GM18873 (cell line): ENCODE results near the gene DRC7.
"Not testable (repeated sequence)": the region's sequence is repeated elsewhere in the genome, so short reads cannot be mapped to it uniquely, and the experiment has no call there.

ENCODE experiments used
- ATAC-seq: cut with Tn5 transposase; IDR thresholded peaks from one replicate; pipeline ENCODE4 v1.9.1; 2021; ENCODE audit warnings: mild to moderate bottlenecking, moderate library complexity, moderate number of reproducible peaks; ENCODE audit not compliant: unreplicated experiment, low FRiP score

The DRC7 gene

DNA sequence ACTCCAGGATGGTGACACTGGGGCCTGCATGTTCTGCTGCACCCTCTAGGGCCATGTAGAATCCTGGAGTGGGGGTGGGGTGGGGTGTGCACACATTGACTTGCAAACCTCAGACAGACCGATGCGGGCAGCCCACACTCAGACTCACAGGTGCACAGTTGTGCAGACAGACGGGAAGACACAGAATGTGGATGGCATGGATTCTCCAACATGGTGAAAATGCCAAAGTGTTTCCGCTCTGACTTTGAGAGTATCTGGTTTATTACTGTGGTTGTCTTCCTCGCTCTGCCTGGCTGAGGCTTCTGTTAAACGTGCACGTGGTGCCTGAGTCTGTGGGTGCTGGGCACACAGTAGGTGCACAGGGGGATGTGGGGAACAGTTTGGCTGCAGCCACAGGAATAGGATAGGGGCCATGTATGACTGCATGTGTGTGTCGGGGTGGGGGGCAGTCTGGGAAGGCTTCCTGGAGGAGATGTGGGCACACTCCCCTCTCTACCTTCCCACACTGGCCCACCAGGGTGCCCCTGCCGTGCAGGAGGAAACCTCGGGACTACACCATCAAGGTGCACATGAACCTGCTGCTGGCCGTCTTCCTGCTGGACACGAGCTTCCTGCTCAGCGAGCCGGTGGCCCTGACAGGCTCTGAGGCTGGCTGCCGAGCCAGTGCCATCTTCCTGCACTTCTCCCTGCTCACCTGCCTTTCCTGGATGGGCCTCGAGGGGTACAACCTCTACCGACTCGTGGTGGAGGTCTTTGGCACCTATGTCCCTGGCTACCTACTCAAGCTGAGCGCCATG lies 35.5 kb upstream of the DRC7 start:
- no peak for ATAC-seq

DNA sequence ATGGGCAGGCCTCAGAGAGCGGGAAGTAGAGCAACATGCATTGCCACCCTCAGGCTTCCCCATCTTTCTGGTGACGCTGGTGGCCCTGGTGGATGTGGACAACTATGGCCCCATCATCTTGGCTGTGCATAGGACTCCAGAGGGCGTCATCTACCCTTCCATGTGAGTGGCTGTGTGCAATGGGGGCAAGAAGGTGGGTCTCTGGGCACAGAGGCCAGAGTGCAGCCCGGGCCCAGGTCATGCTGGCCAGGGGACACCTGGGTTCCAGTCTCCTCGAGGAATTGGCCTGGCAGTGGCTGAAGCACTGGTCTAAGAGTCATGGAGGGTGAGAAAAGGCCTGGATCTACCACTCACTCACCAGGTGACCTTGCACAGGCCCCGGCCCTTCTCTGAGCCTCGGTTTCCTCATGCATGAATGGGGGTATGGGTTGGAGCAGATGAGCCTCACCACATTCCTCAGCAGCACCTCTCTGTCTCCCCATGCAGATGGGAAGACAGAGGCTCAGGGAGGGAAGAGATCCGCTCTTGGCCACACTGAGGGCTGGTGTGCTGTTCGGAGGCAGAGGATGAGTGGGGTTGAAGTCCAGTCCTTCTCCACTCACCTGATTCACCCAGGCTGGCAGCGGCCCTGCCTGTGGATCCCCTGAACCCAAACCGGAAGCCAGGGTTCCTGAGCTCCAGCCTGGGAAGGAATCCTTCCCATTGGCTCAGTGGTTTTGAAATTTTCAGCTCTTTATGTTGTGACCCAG lies 33.7 kb upstream of the DRC7 start:
- no peak for ATAC-seq

DNA sequence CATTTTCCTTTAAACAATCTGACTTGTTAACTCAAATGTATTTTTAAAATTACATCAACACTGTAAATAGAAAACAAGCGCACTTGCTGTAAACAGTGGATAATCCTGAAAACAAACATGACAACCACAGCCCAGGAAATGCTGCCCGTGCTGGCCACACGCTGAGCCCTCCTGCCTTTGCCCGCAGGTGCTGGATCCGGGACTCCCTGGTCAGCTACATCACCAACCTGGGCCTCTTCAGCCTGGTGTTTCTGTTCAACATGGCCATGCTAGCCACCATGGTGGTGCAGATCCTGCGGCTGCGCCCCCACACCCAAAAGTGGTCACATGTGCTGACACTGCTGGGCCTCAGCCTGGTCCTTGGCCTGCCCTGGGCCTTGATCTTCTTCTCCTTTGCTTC lies 33.1 kb upstream of the DRC7 start:
- ATAC-seq: no peak

DNA sequence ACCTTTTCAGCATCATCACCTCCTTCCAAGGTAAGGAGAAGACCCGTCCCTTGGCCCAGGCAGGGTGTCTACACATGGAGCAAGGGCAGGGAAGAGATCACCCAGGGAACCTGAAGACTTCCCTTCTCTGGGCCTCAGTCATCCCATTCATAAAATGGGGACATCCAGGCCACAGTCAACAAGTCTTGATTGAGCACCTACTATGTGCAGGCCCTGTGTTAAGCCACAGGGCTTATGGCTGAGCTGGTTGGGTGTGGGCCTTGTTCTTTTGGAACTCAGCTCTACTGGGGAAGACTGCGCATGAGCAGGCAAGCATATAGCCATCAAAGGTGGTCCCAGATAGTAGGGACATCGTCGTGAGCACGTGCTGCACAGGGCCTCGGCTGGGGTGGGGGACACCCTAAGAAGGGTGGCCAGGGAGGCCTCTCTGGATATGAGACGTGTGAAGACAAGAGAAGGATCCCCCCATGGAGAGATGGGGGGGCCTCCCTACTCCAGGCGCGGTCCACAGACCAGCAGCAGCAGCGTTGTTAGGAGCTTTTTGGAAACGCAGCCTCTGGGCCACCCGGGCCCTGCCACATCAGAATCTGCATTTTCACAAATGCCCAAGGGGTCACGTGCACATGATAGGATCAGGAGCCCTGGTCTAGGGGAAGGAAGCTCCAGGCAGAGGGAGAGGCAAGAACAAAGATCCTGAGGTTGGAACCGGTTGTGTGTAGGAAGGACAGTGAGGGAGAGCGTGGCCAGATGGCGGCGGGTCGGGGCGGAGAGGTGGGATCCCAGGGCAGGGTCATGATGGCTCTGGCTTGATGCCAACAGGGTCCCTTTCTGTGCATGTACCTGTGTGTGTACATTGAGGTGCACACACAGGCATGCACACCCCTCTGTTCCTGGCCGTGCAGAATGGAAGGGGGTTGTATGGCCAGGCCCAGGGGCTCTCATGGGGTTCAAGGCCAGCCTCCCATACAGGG lies 32.4 kb upstream of the DRC7 start:
- no peak for ATAC-seq

DNA sequence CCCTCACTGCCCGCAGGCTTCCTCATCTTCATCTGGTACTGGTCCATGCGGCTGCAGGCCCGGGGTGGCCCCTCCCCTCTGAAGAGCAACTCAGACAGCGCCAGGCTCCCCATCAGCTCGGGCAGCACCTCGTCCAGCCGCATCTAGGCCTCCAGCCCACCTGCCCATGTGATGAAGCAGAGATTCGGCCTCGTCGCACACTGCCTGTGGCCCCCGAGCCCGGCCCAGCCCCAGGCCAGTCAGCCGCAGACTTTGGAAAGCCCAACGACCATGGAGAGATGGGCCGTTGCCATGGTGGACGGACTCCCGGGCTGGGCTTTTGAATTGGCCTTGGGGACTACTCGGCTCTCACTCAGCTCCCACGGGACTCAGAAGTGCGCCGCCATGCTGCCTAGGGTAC lies 31.2 kb upstream of the DRC7 start:
- ATAC-seq: no peak

DNA sequence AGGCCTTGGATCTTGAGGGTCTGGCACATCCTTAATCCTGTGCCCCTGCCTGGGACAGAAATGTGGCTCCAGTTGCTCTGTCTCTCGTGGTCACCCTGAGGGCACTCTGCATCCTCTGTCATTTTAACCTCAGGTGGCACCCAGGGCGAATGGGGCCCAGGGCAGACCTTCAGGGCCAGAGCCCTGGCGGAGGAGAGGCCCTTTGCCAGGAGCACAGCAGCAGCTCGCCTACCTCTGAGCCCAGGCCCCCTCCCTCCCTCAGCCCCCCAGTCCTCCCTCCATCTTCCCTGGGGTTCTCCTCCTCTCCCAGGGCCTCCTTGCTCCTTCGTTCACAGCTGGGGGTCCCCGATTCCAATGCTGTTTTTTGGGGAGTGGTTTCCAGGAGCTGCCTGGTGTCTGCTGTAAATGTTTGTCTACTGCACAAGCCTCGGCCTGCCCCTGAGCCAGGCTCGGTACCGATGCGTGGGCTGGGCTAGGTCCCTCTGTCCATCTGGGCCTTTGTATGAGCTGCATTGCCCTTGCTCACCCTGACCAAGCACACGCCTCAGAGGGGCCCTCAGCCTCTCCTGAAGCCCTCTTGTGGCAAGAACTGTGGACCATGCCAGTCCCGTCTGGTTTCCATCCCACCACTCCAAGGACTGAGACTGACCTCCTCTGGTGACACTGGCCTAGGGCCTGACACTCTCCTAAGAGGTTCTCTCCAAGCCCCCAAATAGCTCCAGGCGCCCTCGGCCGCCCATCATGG lies 30.5 kb upstream of the DRC7 start:
- ATAC-seq: no peak

DNA sequence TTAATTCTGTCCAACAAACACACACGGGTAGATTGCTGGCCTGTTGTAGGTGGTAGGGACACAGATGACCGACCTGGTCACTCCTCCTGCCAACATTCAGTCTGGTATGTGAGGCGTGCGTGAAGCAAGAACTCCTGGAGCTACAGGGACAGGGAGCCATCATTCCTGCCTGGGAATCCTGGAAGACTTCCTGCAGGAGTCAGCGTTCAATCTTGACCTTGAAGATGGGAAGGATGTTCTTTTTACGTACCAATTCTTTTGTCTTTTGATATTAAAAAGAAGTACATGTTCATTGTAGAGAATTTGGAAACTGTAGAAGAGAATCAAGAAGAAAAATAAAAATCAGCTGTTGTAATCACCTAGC lies 30.0 kb upstream of the DRC7 start:
- no peak for ATAC-seq

DNA sequence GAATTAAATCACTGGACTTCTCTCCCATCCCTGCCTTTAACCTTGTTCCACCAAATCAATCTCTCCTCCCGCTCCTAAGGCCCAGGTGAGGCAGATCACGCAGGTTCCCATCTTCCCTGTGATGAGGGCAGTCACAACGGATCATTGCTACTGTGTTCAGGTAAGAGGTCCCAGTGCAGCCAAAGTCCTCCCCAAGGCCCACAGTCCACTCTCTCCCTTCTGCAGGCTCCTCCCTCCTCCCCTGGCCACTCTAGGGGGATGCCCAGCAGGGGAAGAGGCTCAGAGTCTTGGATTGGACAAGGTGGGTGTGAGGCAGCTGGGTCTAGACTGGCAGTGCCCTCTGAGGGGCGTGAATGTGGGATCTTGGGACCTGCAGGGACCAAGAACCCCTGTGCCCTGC lies 29.1 kb upstream of the DRC7 start:
- ATAC-seq: no peak

DNA sequence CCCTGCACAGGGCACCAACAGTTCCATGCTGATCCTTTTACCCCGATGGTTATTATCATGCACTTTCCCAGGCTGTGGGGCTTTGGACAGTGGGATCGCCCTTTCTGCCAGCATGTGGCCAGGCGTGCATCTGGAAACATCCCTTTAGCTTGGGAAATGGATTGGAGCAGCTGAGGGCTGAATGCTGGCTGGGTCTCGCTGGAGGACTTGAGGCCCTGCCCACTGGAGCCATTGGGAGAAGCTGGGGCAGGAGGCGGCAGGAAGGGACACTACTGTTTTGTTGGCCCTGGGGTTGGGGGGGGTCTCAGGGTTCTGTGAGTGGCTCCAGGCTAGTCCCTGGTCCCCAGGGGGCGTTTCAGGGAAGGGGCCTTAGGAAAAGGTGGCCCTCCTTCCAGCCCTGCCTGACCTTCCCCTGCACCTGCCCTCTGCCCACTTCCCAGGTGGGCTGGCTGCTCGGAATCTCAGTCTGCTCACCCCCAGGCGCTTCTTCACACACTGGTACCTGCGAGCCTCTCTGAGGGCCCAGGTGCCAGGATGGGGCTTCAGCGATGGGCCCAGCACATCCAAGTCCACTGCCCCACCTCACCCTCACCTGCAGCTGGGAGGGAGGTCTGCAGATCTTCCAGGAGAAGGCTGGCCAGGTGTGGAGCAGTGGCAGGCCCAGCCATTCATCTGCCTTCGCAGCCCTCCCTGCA lies 28.1 kb upstream of the DRC7 start:
- ATAC-seq: no peak

DNA sequence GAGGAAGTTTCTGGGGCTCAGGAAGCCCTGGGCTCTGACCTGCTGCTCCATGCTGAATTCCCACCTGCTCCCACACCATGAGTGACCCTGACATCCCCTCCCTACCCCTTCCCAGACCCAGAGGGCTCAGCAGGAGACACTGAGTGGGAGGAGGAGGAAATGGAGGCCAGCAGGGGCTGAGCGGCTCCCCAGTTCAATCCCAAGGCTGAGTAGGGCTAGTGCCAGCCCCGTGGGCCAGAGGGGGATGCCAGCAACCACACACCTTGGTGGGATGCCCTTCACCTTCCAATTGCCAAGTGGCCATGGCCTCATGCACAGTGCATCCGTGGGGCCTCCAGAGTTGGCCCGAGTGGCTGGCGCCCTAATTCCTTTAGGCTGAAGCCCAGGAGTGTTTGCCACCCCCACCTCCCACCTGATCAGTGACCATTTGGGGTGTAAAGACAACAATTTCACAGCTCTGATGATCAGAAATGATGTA lies 27.5 kb upstream of the DRC7 start:
- ATAC-seq: no peak

DNA sequence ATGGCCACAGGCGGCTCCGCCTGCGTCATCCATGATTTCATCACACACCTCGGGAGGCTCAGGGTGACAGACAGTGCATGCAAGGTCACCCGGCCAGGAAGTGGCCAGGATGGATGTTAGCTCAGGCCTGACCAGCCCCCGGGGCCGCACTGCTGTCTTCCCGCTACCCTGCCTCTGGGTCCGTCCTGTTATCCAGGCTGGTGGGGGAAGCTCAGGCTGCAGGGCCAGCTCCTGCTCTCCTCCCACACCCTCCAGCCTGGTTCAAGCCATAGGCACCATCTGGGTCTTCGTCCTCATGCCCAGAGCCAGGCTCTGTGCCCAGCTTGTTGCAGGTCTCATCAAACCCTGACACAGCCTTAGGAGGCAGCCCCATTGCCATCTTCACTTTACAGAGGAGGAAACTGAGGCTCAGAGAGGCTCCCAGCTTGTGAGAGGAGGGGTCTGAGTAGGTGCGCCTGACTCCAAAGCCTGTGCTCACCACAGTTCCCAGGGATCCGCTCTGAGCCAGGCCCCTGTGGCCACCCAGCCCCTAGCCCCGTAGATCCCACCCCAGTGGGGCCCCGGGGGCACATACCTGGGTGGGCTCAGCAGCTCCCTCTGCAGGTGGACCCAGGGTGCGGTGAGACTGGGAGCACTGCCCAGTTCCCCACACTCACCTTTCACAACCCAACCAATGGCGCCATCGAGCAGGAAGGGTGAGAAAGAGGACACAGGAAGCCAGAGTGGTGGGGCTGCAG lies 26.9 kb upstream of the DRC7 start:
- no peak for ATAC-seq

DNA sequence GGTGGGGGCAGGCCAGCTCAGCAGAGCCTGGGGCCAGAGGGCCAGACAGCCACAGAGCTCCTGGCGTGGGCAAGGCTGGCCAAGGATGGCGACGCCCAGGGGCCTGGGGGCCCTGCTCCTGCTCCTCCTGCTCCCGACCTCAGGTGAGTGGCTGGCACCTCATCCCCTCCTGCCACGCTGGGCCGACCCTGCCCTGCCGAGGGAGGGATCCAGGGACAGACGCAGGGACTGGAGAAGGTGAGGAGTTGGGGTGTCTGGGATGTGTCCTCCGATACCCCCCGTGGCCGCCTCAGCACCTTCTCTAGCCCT lies 26.4 kb upstream of the DRC7 start, which contains the start of gene ADGRG3:
Gene ADGRG3, plus strand, starts transcription at position 44 of the 309 bp plus-strand sequence. Its CDS starts 42 bp downstream, at position 86.
- ATAC-seq: no peak

DNA sequence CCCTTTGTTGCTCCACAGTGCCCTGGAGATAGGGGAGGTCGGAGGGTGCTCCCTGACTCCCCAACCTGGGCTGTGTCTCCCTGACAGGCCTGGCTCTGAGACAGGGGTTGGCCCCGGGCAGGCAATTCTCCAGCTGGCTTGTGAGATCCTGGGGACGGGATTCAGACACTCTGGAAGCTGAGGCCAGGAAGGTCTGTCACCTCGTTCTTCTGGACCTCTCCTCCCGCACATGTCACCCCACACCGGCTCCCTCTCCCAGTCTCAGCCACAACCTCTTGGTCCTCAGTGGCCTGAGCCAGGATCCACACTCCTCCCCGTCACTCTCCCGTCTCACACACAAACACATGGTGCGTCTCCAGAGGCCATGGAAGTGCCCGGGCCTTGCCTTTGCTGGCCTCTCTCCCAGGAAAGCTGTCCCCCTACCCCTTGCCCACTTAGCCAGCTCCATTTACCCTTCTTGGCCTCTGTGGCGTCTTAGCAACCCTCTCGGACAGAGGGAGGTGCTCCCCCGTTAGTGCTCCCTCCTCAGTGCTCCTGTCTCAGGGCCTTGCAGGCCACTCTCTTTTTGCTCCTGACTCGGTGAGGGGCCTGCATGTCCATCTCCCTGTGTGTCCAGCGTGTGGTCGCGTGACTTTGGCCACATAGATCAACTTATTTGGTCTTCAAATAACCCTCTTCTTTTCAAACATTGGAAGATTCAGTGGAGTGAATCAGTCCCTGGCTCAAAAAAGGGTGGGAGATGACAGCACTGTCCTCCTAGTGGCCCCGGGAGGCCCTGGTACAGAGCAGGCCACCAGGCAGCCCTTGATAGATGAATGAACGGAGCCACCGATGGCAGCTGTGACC lies 25.8 kb upstream of the DRC7 start:
- no peak for ATAC-seq

DNA sequence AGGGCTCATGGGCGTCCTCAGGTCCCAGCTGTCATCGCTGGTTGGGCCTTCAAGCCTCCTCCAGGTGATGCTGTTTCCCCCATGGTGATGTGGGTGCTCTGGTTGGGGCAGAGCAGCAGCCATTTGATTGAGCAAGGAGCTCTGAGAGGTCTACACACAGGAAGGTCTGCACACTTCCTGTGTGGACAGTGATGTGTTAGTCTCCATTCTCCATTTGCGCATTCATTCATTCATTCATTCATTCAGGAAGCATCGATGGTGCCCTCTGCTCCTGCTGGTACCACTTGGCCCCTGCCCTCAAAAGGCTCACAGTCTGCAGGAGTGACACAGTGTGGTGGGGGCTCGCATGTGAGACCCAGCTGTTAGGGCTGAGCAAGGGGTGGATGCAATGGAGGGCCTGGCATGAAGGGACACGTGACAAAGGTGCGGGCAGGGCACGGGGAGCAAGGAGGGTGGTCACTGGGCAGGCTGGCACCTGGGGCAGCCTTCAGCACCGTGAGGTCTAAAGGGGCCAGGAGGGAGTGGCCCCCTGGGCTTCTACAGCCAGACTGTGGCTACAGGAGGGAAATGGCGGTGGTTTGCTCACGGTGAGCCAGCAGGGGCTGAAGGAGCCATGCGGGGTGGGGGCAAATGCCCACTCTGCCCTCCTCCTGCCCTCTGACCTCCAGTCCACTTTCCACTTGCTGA lies 25.0 kb upstream of the DRC7 start:
- no peak for ATAC-seq

DNA sequence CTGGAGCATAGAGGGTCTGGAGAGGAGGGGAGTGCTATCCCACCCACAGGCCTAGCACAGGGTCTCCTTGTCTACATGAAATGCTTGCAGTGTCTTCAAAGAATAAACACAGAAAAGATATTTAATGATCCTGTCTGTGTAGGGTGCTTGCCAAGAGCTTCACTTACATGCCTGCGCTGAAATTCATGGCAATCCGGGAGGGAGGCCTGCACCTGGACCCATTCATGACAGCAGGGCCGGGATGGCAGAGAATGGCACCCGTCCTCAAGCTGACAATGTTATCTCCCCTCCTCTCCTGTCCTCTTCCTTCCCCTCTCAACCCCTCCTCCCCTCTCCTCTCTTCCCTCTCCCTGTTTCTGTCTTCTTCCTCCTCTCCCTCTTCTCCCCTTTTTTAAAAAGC lies 24.4 kb upstream of the DRC7 start:
- ATAC-seq: no peak

DNA sequence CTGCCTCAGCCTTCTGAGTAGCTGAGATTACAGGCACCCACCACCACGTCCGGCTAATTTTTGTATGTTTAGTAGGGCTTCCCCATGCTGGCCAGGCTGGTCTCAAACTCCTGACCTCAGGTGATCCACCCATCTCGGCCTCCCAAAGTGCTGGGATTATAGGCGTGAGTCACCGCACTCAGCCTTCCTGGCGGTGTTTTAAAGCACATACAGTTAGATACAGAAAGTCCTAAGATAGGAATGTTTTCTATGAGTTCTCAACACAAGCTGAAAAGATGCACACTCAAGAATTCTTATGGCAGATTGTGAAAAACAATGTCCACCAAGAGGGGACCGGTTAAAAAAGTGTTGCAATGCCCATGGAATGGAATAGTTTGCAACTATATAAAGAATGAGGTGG lies 23.2 kb upstream of the DRC7 start:
- not testable (repeated sequence) for ATAC-seq

DNA sequence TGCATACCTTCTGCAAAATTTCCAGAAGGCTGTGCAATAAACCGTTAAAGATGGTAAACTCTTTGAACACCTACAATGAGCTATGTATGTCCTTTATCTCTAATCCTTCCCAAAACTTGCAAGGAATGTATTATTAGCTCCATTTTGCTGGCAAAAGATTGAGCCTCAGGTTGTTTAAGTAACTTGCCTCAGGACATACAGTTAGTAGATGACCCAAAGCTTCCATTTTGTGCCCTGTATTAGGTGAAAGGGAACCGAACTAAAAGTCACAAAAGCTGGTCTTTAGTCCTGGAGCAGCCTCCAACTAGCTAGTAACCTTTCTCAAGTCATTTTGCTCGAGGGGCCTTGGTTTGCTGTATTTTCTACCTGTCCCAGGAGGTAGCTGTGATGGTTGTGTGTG lies 22.2 kb upstream of the DRC7 start:
- ATAC-seq: no peak
